Measurements from ENCODE around the gene KIF3B. TPM values are rescaled to one million over a fixed set of nuclear protein-coding genes. Genes with fewer than 3 reads are reported as not detected.

Gene KIF3B
- total and polyA plus RNA-seq, 10 of the 15 experiments (the other 5 are each of a cell fraction or from before 2014, with no cell fraction given), result 7.4 to 37.3 (median 25.9) TPM

DNA sequence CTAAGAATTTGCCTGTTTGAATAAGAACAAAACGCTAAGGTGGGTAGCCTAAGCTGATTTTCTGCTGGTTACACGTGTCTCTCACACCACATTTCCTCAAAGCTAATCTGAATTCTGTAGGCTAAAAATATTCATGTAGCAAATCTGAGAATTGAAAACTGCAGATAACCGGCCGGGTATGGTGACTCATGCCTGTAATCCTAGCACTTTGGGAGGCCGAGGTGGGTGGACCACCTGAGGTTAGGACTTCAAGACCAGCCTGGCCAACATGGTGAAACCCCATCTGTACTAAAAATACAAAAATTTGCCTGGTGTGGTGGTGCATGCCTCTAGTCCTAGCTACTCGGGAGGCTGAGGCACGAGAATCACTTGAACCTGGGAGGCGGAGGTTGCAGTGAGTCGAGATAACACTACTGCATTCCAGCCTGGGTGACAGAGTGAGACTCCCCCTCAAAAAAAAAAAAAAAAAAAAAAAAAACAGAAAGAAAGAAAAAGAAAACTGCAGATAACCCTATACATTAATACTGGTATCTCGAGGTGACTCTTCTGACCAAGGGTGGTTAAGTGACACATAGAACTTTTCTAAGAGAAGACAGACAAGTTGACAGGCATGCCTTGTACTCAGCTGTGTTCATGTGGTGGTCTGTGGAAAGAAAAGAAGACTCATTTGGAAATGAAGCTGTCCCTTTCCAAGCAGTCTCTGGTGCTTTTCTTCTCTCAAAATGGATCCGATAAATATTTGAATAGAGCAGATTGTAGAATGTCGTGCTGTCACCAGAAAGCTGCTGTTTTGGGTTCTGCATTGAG, 55.9 kb downstream of the KIF3B start (continued):
- TF ChIP-seq ZNF687 (IDR thresholded peaks at IDR 0.05) (peak; percentile 45; the same call in 1 of the 2 replicates), WRNIP1 (IDR thresholded peaks at IDR 0.05; ENCODE audit: borderline replicate concordance, low read depth, low read length) (no peak), HDGF (IDR thresholded peaks at IDR 0.05) (no peak), SIX5 (IDR thresholded peaks at IDR 0.05; ENCODE audit: low read depth, low read length, severe bottlenecking) (no peak), MTA3 (IDR thresholded peaks at IDR 0.05; ENCODE audit: borderline replicate concordance, low read length) (no peak; the same call in 1 of the 2 replicates), RUNX3 (IDR thresholded peaks at IDR 0.05; ENCODE audit: low read length) (peak; percentile 81), RAD51 (IDR thresholded peaks at IDR 0.05) (no peak; the same call in 1 of the 2 replicates), EED (IDR thresholded peaks at IDR 0.05; ENCODE audit: low read depth) (peak; percentile 53), DPF2 (IDR thresholded peaks at IDR 0.05) (no peak), SREBF2 (IDR thresholded peaks at IDR 0.05; ENCODE audit: low read length) (no peak), PML (IDR thresholded peaks at IDR 0.05; ENCODE audit: low read length) (0 out of 2 replicates have a peak, but pooled peaks have one; percentile 55), NR2C2 (IDR thresholded peaks at IDR 0.05; ENCODE audit: borderline replicate concordance, control insufficient read depth, insufficient read length, low read depth) (no peak), IRF5 (IDR thresholded peaks at IDR 0.05; ENCODE audit: borderline replicate concordance) (no peak), ETV6 (conservative IDR thresholded peaks at IDR 0.05 in 1 of 2, IDR thresholded peaks at IDR 0.05 in 1 of 2; ENCODE audit: borderline replicate concordance in 1 of 2, low read depth in 1 of 2) (no peak)
- TF ChIP-seq, protein P1, sequence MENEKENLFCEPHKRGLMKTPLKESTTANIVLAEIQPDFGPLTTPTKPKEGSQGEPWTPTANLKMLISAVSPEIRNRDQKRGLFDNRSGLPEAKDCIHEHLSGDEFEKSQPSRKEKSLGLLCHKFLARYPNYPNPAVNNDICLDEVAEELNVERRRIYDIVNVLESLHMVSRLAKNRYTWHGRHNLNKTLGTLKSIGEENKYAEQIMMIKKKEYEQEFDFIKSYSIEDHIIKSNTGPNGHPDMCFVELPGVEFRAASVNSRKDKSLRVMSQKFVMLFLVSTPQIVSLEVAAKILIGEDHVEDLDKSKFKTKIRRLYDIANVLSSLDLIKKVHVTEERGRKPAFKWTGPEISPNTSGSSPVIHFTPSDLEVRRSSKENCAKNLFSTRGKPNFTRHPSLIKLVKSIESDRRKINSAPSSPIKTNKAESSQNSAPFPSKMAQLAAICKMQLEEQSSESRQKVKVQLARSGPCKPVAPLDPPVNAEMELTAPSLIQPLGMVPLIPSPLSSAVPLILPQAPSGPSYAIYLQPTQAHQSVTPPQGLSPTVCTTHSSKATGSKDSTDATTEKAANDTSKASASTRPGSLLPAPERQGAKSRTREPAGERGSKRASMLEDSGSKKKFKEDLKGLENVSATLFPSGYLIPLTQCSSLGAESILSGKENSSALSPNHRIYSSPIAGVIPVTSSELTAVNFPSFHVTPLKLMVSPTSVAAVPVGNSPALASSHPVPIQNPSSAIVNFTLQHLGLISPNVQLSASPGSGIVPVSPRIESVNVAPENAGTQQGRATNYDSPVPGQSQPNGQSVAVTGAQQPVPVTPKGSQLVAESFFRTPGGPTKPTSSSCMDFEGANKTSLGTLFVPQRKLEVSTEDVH (IDR thresholded peaks at IDR 0.05; ENCODE audit: low read depth, partially characterized antibody), result no peak
- TF ChIP-seq, protein P2, sequence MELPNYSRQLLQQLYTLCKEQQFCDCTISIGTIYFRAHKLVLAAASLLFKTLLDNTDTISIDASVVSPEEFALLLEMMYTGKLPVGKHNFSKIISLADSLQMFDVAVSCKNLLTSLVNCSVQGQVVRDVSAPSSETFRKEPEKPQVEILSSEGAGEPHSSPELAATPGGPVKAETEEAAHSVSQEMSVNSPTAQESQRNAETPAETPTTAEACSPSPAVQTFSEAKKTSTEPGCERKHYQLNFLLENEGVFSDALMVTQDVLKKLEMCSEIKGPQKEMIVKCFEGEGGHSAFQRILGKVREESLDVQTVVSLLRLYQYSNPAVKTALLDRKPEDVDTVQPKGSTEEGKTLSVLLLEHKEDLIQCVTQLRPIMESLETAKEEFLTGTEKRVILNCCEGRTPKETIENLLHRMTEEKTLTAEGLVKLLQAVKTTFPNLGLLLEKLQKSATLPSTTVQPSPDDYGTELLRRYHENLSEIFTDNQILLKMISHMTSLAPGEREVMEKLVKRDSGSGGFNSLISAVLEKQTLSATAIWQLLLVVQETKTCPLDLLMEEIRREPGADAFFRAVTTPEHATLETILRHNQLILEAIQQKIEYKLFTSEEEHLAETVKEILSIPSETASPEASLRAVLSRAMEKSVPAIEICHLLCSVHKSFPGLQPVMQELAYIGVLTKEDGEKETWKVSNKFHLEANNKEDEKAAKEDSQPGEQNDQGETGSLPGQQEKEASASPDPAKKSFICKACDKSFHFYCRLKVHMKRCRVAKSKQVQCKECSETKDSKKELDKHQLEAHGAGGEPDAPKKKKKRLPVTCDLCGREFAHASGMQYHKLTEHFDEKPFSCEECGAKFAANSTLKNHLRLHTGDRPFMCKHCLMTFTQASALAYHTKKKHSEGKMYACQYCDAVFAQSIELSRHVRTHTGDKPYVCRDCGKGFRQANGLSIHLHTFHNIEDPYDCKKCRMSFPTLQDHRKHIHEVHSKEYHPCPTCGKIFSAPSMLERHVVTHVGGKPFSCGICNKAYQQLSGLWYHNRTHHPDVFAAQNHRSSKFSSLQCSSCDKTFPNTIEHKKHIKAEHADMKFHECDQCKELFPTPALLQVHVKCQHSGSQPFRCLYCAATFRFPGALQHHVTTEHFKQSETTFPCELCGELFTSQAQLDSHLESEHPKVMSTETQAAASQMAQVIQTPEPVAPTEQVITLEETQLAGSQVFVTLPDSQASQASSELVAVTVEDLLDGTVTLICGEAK (IDR thresholded peaks at IDR 0.05; ENCODE audit: borderline replicate concordance), result no peak
